Forelimb muscle (tissue), 1 donor: ENCODE data around the gene FBXO7. TPM values are rescaled to one million over a fixed set of nuclear protein-coding genes. Genes with fewer than 3 reads are reported as not detected.

Source experiments
- polyA plus RNA-seq: library from polyadenylated mRNA; unstranded; fragments of 120-200 nt; gene quantifications from one replicate; pipeline ENCODE4 v1.2.1, GENCODE V29; 2013; ENCODE audit not compliant: insufficient read length

Gene FBXO7
- polyA plus RNA-seq, 1 donor = 56.1 TPM

Other genes with a start within 250 kb of the FBXO7 start
- gene SLC5A4, start 219.5 kb upstream of the FBXO7 start, polyA plus RNA-seq = 1.6 TPM
- gene RFPL3, start 116.9 kb upstream of the FBXO7 start, polyA plus RNA-seq = not detected
- 59.3 TPM for gene RTCB, start 62.6 kb upstream of the FBXO7 start, polyA plus RNA-seq
- not detected for gene BPIFC, start 10.4 kb upstream of the FBXO7 start, polyA plus RNA-seq